Tibial nerve (tissue), 4 donors: ENCODE measurements around the gene GATAD2A.

ENCODE experiments used
- EP300 ChIP-seq, 2 donors: sonication (generic); formaldehyde crosslinking; IDR thresholded peaks; one replicate each; pipeline ENCODE4 v1.6.1; 2017; ENCODE audit warnings: antibody characterized with exemption in 2 of 2, mild to moderate bottlenecking in 1 of 2
- POLR2A ChIP-seq, 2 donors: fragments of 450-650 bp; IDR thresholded peaks; one replicate each; pipeline ENCODE4 v1.6.1; 2017; ENCODE audit warnings: antibody characterized with exemption in 2 of 2, mild to moderate bottlenecking in 2 of 2, moderate library complexity in 2 of 2
- TF ChIP-seq, protein P1 (sequence below), 5 experiments: fragments of 200-600 bp in 3 of 5; fragments of 450-650 bp in 2 of 5; sonication (generic) in 3 of 5; IDR thresholded peaks; one replicate each; pipeline ENCODE4 v1.5.1; 2016 to 2019; ENCODE audit warnings: antibody characterized with exemption in 5 of 5, mild to moderate bottlenecking in 3 of 5, moderate library complexity in 2 of 5

DNA sequence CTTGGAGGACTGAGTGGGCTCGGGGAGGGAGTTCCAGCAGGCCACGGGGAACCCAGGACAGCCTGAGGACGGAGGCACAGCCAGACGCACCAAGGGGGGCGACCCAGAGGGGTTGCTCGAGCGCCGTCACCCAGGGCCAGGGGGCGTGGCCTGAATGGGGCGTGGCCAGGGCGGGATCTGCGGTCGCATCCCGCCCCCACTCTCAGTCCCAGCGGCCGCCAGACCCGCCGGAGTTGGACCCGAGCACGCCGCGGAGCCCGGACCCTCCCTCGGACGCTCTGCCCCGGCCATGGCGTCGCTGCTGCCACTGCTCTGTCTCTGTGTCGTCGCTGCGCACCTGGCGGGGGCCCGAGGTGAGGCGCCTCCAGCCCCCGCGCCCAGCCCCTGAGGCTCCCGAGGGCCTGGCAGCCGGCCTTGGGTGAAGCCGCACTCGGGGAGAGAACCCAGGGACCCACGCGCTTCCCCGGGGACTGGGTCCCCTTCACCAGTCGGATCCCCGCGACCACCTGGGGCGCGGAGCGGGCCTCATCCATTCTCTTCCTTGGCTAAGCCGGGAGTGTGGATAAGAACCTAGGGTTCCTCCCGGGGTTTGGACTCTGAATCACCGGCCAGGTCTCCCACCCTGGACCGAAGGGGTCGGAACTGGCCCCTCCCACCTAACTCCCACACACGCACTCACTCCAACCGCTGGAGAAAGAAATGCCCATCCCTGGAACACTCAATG, 132.7 kb downstream of the GATAD2A start, which contains the start of gene CILP2:
- TF ChIP-seq, protein P1, sequence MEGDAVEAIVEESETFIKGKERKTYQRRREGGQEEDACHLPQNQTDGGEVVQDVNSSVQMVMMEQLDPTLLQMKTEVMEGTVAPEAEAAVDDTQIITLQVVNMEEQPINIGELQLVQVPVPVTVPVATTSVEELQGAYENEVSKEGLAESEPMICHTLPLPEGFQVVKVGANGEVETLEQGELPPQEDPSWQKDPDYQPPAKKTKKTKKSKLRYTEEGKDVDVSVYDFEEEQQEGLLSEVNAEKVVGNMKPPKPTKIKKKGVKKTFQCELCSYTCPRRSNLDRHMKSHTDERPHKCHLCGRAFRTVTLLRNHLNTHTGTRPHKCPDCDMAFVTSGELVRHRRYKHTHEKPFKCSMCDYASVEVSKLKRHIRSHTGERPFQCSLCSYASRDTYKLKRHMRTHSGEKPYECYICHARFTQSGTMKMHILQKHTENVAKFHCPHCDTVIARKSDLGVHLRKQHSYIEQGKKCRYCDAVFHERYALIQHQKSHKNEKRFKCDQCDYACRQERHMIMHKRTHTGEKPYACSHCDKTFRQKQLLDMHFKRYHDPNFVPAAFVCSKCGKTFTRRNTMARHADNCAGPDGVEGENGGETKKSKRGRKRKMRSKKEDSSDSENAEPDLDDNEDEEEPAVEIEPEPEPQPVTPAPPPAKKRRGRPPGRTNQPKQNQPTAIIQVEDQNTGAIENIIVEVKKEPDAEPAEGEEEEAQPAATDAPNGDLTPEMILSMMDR (IDR thresholded peaks at IDR 0.05) = no peak
- TF ChIP-seq POLR2A (IDR thresholded peaks at IDR 0.05) (no peak), EP300 (IDR thresholded peaks at IDR 0.05) (no peak)
